Liver (tissue), 9 donors: ENCODE data around the gene FANK1. TPM values are rescaled to one million over a fixed set of nuclear protein-coding genes. Genes with fewer than 3 reads are reported as not detected.

Experiments used
- DNase-seq: peaks from one replicate; pipeline ENCODE4 v3.0.0-alpha.2; 2017; ENCODE audit warnings: low spot score
- H3K27ac ChIP-seq, 2 donors: one replicate each; pipeline ENCODE4 v1.7.0; 2013; ENCODE audit warnings: inconsistent platforms in 2 of 2, low read length in 2 of 2, control low read depth in 1 of 2, low read depth in 1 of 2, mild to moderate bottlenecking in 1 of 2
- H3K27me3 ChIP-seq, 4 donors: one replicate each; pipeline versions ENCODE4 v1.6.1 to v1.7.0; 2013; ENCODE audit warnings: low read length in 3 of 4, inconsistent platforms in 1 of 4, mild to moderate bottlenecking in 1 of 4, moderate library complexity in 1 of 4; ENCODE audit not compliant: control insufficient read depth in 4 of 4, insufficient read depth in 4 of 4
- H3K36me3 ChIP-seq, 4 donors: one replicate each; pipeline versions ENCODE4 v1.6.1 to v1.7.0; 2013; ENCODE audit warnings: low read length in 3 of 4, mild to moderate bottlenecking in 3 of 4, low read depth in 1 of 4, moderate library complexity in 1 of 4; ENCODE audit not compliant: control insufficient read depth in 4 of 4, insufficient read depth in 3 of 4
- H3K4me1 ChIP-seq, 4 donors: one replicate each; pipeline versions ENCODE4 v1.6.1 to v1.7.0; 2013; ENCODE audit warnings: low read length in 3 of 4, mild to moderate bottlenecking in 3 of 4, moderate library complexity in 1 of 4; ENCODE audit not compliant: control insufficient read depth in 4 of 4, insufficient read depth in 4 of 4
- H3K4me3 ChIP-seq, 3 donors: one replicate each; pipeline versions ENCODE4 v1.6.1 to v1.7.0; 2013; ENCODE audit warnings: low read length in 3 of 3, control low read depth in 1 of 3, low read depth in 1 of 3, mild to moderate bottlenecking in 1 of 3
- H3K9ac ChIP-seq, 2 donors: one replicate each; pipeline ENCODE4 v1.7.0; 2013; ENCODE audit warnings: low read length in 2 of 2, mild to moderate bottlenecking in 2 of 2, moderate library complexity in 2 of 2, control low read depth in 1 of 2, low read depth in 1 of 2
- H3K9me3 ChIP-seq, 4 donors: one replicate each; pipeline versions ENCODE4 v1.6.1 to v1.7.0; 2013; ENCODE audit warnings: low read length in 3 of 4; ENCODE audit not compliant: control insufficient read depth in 4 of 4
- FOXA1 ChIP-seq: IDR thresholded peaks from 2 replicates; pipeline ENCODE4 v1.6.1; 2016; ENCODE audit warnings: antibody characterized with exemption
- FOXA2 ChIP-seq: IDR thresholded peaks from 2 replicates; pipeline ENCODE4 v1.6.1; 2016; ENCODE audit warnings: antibody characterized with exemption
- GABPA ChIP-seq, 2 donors: IDR thresholded peaks in 1 of 2; conservative IDR thresholded peaks in 1 of 2; 2 replicates each; pipeline ENCODE4 v1.6.1; 2016; ENCODE audit warnings: antibody characterized with exemption in 2 of 2, mild to moderate bottlenecking in 1 of 2, moderate library complexity in 1 of 2
- HNF4A ChIP-seq, 2 donors: conservative IDR thresholded peaks; 2 replicates each; pipeline ENCODE4 v1.6.1; 2016; ENCODE audit warnings: antibody characterized with exemption in 2 of 2, mild to moderate bottlenecking in 2 of 2
- HNF4G ChIP-seq: IDR thresholded peaks from 2 replicates; pipeline ENCODE4 v1.6.1; 2016; ENCODE audit warnings: antibody characterized with exemption
- JUND ChIP-seq, 2 donors: IDR thresholded peaks; 2 replicates each; pipeline ENCODE4 v1.6.1; 2016; ENCODE audit warnings: antibody characterized with exemption in 2 of 2
- NR2F2 ChIP-seq: IDR thresholded peaks from 2 replicates; pipeline ENCODE4 v1.6.1; 2016; ENCODE audit warnings: antibody characterized with exemption
- RAD21 ChIP-seq, 2 donors: IDR thresholded peaks; 2 replicates each; pipeline ENCODE4 v1.6.1; 2016; ENCODE audit warnings: antibody characterized with exemption in 2 of 2, mild to moderate bottlenecking in 2 of 2
- RXRA ChIP-seq, 2 donors: IDR thresholded peaks; 2 replicates each; pipeline ENCODE4 v1.6.1; 2017 to 2018; ENCODE audit warnings: antibody characterized with exemption in 2 of 2, mild to moderate bottlenecking in 1 of 2
- YY1 ChIP-seq: IDR thresholded peaks from 2 replicates; pipeline ENCODE4 v1.6.1; 2016; ENCODE audit warnings: antibody characterized with exemption, mild to moderate bottlenecking
- WGBS: extraction: QIAGEN DNeasy Blood & Tissue Kit; methylation state at CpG from one replicate; pipeline ENCODE4 v1.1.7; 2013; 5-methylcytosine and 5-hydroxymethylcytosine counted together
- polyA plus RNA-seq, 2 donors: library from polyadenylated mRNA; stranded (reverse) in 1 of 2; unstranded in 1 of 2; fragments of 200-250 nt in 1 of 2; fragments of >200 nt in 1 of 2; fragmentation: Nextera tagmentation in 1 of 2; extraction: Ambion mirVana in 1 of 2; gene quantifications; one replicate each; pipeline versions ENCODE4 v1.2.1 to v1.2.3, GENCODE V29; 2013 to 2015
- total RNA-seq, 2 donors: library from RNA; depleted of rRNA; stranded (reverse); fragments of >200 nt; gene quantifications; one replicate each; pipeline ENCODE4 v1.2.3, GENCODE V29; 2014
- TF ChIP-seq, protein P1 (sequence below): IDR thresholded peaks from 2 replicates; pipeline ENCODE4 v1.6.1; 2016; ENCODE audit warnings: antibody characterized with exemption
- TF ChIP-seq, protein P2 (sequence below): IDR thresholded peaks from 2 replicates; pipeline ENCODE4 v1.6.1; 2016; ENCODE audit warnings: antibody characterized with exemption
- TF ChIP-seq, protein P3 (sequence below): IDR thresholded peaks from 2 replicates; pipeline ENCODE4 v1.6.1; 2016; ENCODE audit warnings: antibody characterized with exemption, mild to moderate bottlenecking
- TF ChIP-seq, protein P4 (sequence below): IDR thresholded peaks from 2 replicates; pipeline ENCODE4 v1.6.1; 2016; ENCODE audit warnings: antibody characterized with exemption
- donor health status: healthy.
- donor health status: healthy.
- donor health status: healthy.
- donor health status: healthy.
- donor health status: healthy.

Gene FANK1
- total and polyA plus RNA-seq, 4 donors, result 0.28 TPM; not detected in 3

DNA sequence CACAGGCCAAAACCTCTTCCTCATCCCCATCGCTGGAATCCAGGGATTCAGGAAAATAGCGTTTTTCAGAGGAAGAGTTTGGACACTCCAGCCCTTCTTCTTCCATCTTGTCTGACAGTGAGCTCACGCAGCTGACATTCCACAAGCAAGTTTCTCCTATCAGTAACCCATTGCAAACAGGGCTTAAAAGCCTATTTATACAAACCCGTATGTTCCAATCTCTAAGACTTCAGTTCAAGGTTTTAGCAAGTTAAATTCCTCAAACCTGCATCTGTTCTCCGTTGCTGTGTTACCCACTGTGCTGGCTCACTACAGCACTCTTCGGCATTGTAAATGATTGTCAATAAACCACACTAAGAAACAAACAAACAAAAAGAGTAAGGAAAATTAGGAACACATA lies 15.6 kb upstream of the FANK1 start (continued):
- TF ChIP-seq, protein P1, sequence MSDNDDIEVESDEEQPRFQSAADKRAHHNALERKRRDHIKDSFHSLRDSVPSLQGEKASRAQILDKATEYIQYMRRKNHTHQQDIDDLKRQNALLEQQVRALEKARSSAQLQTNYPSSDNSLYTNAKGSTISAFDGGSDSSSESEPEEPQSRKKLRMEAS, result no peak
- TF ChIP-seq RXRA (IDR thresholded peaks at IDR 0.05) (no peak), FOXA1 (no peak)
- TF ChIP-seq, protein P2, sequence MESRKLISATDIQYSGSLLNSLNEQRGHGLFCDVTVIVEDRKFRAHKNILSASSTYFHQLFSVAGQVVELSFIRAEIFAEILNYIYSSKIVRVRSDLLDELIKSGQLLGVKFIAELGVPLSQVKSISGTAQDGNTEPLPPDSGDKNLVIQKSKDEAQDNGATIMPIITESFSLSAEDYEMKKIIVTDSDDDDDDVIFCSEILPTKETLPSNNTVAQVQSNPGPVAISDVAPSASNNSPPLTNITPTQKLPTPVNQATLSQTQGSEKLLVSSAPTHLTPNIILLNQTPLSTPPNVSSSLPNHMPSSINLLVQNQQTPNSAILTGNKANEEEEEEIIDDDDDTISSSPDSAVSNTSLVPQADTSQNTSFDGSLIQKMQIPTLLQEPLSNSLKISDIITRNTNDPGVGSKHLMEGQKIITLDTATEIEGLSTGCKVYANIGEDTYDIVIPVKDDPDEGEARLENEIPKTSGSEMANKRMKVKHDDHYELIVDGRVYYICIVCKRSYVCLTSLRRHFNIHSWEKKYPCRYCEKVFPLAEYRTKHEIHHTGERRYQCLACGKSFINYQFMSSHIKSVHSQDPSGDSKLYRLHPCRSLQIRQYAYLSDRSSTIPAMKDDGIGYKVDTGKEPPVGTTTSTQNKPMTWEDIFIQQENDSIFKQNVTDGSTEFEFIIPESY, result no peak

- Histone ChIP-seq H3K4me3 (no peak within 1 kb of the TSS), H3K27ac (no peak within 1 kb of the TSS), H3K27me3 (no peaks in the 10 kb centered on the region), H3K9ac (no peak within 1 kb of the TSS), H3K4me1 (no peaks in the 10 kb centered on the region), H3K9me3 (peaks cover 0 to 3% (median 2%) of the 10 kb centered on the region in 4 donors), H3K36me3 (peaks cover 0 to 14% (median 1%) of the 10 kb centered on the region in 4 donors)
- DNase-seq, result no peak
- TF ChIP-seq HNF4G (no peak), FOXA2 (no peak), FOXA1 (no peak), RXRA (IDR thresholded peaks at IDR 0.05) (no peak), RAD21 (IDR thresholded peaks at IDR 0.05) (no peak), JUND (IDR thresholded peaks at IDR 0.05) (no peak), HNF4A (conservative IDR thresholded peaks at IDR 0.05) (no peak)
- TF ChIP-seq, protein P2, result no peak
- TF ChIP-seq, protein P1, result no peak
- TF ChIP-seq, protein P3, sequence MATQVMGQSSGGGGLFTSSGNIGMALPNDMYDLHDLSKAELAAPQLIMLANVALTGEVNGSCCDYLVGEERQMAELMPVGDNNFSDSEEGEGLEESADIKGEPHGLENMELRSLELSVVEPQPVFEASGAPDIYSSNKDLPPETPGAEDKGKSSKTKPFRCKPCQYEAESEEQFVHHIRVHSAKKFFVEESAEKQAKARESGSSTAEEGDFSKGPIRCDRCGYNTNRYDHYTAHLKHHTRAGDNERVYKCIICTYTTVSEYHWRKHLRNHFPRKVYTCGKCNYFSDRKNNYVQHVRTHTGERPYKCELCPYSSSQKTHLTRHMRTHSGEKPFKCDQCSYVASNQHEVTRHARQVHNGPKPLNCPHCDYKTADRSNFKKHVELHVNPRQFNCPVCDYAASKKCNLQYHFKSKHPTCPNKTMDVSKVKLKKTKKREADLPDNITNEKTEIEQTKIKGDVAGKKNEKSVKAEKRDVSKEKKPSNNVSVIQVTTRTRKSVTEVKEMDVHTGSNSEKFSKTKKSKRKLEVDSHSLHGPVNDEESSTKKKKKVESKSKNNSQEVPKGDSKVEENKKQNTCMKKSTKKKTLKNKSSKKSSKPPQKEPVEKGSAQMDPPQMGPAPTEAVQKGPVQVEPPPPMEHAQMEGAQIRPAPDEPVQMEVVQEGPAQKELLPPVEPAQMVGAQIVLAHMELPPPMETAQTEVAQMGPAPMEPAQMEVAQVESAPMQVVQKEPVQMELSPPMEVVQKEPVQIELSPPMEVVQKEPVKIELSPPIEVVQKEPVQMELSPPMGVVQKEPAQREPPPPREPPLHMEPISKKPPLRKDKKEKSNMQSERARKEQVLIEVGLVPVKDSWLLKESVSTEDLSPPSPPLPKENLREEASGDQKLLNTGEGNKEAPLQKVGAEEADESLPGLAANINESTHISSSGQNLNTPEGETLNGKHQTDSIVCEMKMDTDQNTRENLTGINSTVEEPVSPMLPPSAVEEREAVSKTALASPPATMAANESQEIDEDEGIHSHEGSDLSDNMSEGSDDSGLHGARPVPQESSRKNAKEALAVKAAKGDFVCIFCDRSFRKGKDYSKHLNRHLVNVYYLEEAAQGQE, result no peak
- TF ChIP-seq, protein P4, sequence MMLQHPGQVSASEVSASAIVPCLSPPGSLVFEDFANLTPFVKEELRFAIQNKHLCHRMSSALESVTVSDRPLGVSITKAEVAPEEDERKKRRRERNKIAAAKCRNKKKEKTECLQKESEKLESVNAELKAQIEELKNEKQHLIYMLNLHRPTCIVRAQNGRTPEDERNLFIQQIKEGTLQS, result no peak
- 77% methylated on average over 4 of the region's 4 CpGs for WGBS
Observed at GRCh38 chr10:125881192-125881591, 15.2 kb upstream of the FANK1 start, which contains the start of gene DHX32. Gene DHX32 (minus strand): TSS chr10:125881292. CDS start chr10:125880824, 468 bp downstream.

DNA sequence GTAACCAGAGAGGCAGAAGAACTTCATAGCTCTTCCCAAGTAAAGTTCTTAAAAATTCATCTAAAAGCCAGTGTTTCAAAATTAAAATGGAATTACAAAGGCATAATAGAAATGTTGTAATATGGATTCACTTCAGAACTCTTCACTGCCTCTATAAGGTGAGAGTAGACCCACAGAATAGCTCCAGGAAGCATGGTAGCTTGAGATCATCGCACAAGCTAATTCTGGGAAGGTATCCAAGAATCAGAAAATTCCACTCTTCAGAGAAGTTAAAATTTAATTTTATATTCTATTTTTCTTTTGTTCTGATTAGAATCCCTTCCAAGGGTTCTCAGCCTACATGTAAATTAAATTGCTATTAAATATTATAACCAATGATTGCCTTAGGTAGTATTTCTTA lies 13.8 kb upstream of the FANK1 start:
- no peak overlapping the region for H3K4me3 ChIP-seq
- H3K9me3 ChIP-seq, result no peaks in the 10 kb centered on the region
- H3K27ac ChIP-seq, result no peak overlapping the region
- H3K9ac ChIP-seq, result no peak overlapping the region
- 91% methylated on average over 1 of the region's 1 CpG for WGBS
- TF ChIP-seq NR2F2 (no peak), GABPA (IDR thresholded peaks at IDR 0.05 in 1 of 2, conservative IDR thresholded peaks at IDR 0.05 in 1 of 2) (no peak), YY1 (no peak), JUND (IDR thresholded peaks at IDR 0.05) (no peak), FOXA1 (no peak)
- TF ChIP-seq, protein P4, result no peak
- no peak for DNase-seq
- peaks cover 0 to 7% (median 0%) of the 10 kb centered on the region in 4 donors for H3K36me3 ChIP-seq
- no peaks in the 10 kb centered on the region for H3K27me3 ChIP-seq
- H3K4me1 ChIP-seq, result no peaks in the 10 kb centered on the region
